ENCODE results near the gene ABCB11.

ABCB11 gene

DNA sequence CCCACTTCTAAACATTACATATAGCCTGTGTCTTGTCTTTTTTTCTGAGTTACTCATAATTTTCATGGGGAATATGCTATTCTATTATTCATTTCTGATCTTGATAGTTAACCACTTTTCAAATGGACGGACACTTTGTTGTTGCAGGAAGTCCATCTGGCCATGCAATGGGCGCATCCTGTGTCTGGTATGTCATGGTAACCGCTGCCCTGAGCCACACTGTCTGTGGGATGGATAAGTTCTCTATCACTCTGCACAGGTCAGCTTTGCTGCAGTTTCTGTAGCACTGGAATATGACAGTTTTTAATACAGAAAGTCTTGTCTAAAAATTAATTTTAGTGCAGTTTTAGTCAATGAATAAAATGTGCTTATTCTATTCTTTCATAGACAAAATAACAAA, 126.8 kb downstream of the ABCB11 start:
- TF ChIP-seq, protein P1, sequence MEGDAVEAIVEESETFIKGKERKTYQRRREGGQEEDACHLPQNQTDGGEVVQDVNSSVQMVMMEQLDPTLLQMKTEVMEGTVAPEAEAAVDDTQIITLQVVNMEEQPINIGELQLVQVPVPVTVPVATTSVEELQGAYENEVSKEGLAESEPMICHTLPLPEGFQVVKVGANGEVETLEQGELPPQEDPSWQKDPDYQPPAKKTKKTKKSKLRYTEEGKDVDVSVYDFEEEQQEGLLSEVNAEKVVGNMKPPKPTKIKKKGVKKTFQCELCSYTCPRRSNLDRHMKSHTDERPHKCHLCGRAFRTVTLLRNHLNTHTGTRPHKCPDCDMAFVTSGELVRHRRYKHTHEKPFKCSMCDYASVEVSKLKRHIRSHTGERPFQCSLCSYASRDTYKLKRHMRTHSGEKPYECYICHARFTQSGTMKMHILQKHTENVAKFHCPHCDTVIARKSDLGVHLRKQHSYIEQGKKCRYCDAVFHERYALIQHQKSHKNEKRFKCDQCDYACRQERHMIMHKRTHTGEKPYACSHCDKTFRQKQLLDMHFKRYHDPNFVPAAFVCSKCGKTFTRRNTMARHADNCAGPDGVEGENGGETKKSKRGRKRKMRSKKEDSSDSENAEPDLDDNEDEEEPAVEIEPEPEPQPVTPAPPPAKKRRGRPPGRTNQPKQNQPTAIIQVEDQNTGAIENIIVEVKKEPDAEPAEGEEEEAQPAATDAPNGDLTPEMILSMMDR (conservative IDR thresholded peaks at IDR 0.05; ENCODE audit: low read depth, low read length): no peak
- no peak overlapping the region for H2AFZ ChIP-seq (ENCODE audit: low read depth)
- H4K20me1 ChIP-seq (ENCODE audit: insufficient read depth): no peaks in the 10 kb centered on the region
- H3K4me1 ChIP-seq (ENCODE audit: low read depth, poor library complexity, severe bottlenecking): no peaks in the 10 kb centered on the region
- no peak overlapping the region for H3K9ac ChIP-seq
- no peak overlapping the region for H3K27ac ChIP-seq
- H3K27me3 ChIP-seq (ENCODE audit: insufficient read depth, low read depth): no peaks in the 10 kb centered on the region
- H3K36me3 ChIP-seq (ENCODE audit: insufficient read depth): no peaks in the 10 kb centered on the region
- no peaks in the 10 kb centered on the region for H3K79me2 ChIP-seq (ENCODE audit: insufficient read depth, low read depth)
- no peak overlapping the region for H3K4me2 ChIP-seq
- H3K4me3 ChIP-seq (IDR thresholded peaks at IDR 0.05; ENCODE audit: insufficient read depth, low read depth, low read length): no peak overlapping the region

DNA sequence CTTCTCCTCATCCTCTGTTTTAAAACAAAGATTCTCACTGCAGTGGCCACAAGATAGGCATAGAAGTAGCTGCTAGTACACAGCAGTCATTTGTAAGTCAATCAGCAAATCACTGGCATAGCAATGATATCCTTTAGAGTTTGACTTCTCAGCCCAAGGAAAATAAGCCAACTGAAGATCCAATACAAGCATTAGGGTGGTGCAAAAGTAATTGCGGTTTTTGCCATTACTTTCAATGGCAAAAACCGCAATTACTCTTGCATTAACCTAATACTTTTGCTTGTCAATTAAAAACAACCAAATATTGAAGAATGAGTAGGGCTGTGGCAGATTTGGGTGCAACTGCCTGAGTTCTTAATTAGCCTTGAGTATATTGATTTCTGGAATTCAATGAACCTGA, 127.2 kb downstream of the ABCB11 start:
- no peak overlapping the region for H2AFZ ChIP-seq (ENCODE audit: low read depth)
- H3K9ac ChIP-seq: no peak overlapping the region
- no peaks in the 10 kb centered on the region for H3K36me3 ChIP-seq (ENCODE audit: insufficient read depth)
- no peak overlapping the region for H3K4me3 ChIP-seq (IDR thresholded peaks at IDR 0.05; ENCODE audit: insufficient read depth, low read depth, low read length)
- H3K27ac ChIP-seq: no peak overlapping the region
- no peaks in the 10 kb centered on the region for H3K27me3 ChIP-seq (ENCODE audit: insufficient read depth, low read depth)
- H4K20me1 ChIP-seq (ENCODE audit: insufficient read depth): no peaks in the 10 kb centered on the region
- no peak overlapping the region for H3K4me2 ChIP-seq
- no peaks in the 10 kb centered on the region for H3K79me2 ChIP-seq (ENCODE audit: insufficient read depth, low read depth)
- TF ChIP-seq, protein P1 (conservative IDR thresholded peaks at IDR 0.05; ENCODE audit: low read depth, low read length): no peak
- H3K4me1 ChIP-seq (ENCODE audit: low read depth, poor library complexity, severe bottlenecking): no peaks in the 10 kb centered on the region

DNA sequence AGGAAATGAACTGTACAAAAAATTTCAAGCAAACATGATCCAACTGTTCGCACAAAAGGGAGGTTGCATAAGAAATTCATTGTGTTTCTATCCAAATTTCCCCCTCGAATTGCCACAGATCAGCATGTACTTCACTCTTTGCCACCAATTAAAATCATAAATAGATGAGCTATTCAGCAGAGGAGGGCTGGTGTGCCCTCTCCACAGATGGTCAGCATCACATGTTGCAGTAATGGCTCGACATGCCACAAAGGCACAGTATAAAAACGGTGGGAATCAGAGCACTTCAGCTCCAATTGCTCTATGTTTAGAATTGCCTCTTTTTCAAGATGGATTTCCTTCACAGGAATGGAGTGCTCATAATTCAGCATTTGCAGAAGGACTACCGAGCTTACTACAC, 130.1 kb downstream of the ABCB11 start, which contains the start of gene G6PC2:
Gene G6PC2, plus strand, starts transcription at position 289 of the 400 bp plus-strand sequence. Its CDS starts 41 bp downstream, at position 330.
- Histone ChIP-seq H4K20me1 (ENCODE audit: insufficient read depth) (no peaks in the 10 kb centered on the region), H3K27me3 (ENCODE audit: insufficient read depth, low read depth) (no peaks in the 10 kb centered on the region), H3K27ac (no peak within 1 kb of the TSS), H3K9ac (no peak within 1 kb of the TSS), H3K79me2 (ENCODE audit: insufficient read depth, low read depth) (no peaks in the 10 kb centered on the region), H2AFZ (ENCODE audit: low read depth) (no peak within 1 kb of the TSS), H3K36me3 (ENCODE audit: insufficient read depth) (no peaks in the 10 kb centered on the region), H3K4me3 (IDR thresholded peaks at IDR 0.05; ENCODE audit: insufficient read depth, low read depth, low read length) (no peak within 1 kb of the TSS), H3K4me1 (ENCODE audit: low read depth, poor library complexity, severe bottlenecking) (no peaks in the 10 kb centered on the region), H3K4me2 (no peak within 1 kb of the TSS)
- TF ChIP-seq, protein P1 (conservative IDR thresholded peaks at IDR 0.05; ENCODE audit: low read depth, low read length): no peak

DNA sequence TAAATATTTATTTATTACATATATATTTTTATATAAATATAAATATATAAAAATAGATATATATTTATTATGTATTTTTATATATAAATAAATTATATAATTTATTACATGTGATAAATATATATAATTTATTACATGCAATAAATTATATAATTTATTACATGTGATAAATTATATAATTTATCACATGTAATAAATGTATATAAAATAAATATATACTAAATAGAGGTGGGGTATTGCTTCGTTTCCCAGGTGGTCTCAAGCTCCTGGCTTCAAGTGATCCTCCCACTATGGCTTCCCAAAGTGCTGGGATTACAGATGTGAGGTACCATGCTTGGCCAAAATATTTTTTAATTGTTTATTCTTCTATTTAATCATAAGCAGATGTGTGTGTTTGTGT, 133.7 kb downstream of the ABCB11 start:
- Histone ChIP-seq H3K4me1 (ENCODE audit: low read depth, poor library complexity, severe bottlenecking) (no peaks in the 10 kb centered on the region), H3K9ac (no peak overlapping the region), H3K79me2 (ENCODE audit: insufficient read depth, low read depth) (no peaks in the 10 kb centered on the region), H3K27me3 (ENCODE audit: insufficient read depth, low read depth) (no peaks in the 10 kb centered on the region), H3K4me2 (no peak overlapping the region), H3K36me3 (ENCODE audit: insufficient read depth) (no peaks in the 10 kb centered on the region), H3K4me3 (IDR thresholded peaks at IDR 0.05; ENCODE audit: insufficient read depth, low read depth, low read length) (no peak overlapping the region), H2AFZ (ENCODE audit: low read depth) (no peak overlapping the region), H3K27ac (no peak overlapping the region), H4K20me1 (ENCODE audit: insufficient read depth) (no peaks in the 10 kb centered on the region)
- TF ChIP-seq, protein P1 (conservative IDR thresholded peaks at IDR 0.05; ENCODE audit: low read depth, low read length): no peak

Measured in KMS-11 (cell line).